Activated naive CD4-positive, alpha-beta T cell treated with anti-CD3 and anti-CD28 coated beads, Interleukin-2, amount 50 U/mL, for 72 hours (primary cell): ENCODE measurements around the gene BEND3. TPM values are rescaled to one million over a fixed set of nuclear protein-coding genes. Genes with fewer than 3 reads are reported as not detected.
A peak's percentile ranks its signal among the peaks of the same experiment; 100 is the strongest.
"Not testable (repeated sequence)": the region's sequence is repeated elsewhere in the genome, so short reads cannot be mapped to it uniquely, and the experiment has no call there.

Experiments
- ATAC-seq, 2 donors: fragments of 150-1000 bp; cut with Tn5 transposase; 2 replicates each; pipeline ENCODE4 v1.10.0; 2021; ENCODE audit warnings: mild to moderate bottlenecking in 2 of 2, moderate library complexity in 2 of 2
- DNase-seq, 2 donors: peaks; one replicate each; pipeline ENCODE4 v3.0.0; 2021 to 2022; ENCODE audit warnings: low spot score in 2 of 2
- H3K27ac Mint-ChIP-seq, 2 donors: one replicate each; pipeline ENCODE4 v1.8.0; 2022; ENCODE audit warnings: mild to moderate bottlenecking in 2 of 2, mixed read lengths in 2 of 2
- H3K36me3 Mint-ChIP-seq, 2 donors: one replicate each; pipeline ENCODE4 v1.8.0; 2022; ENCODE audit warnings: mixed read lengths in 2 of 2
- H3K9me3 Mint-ChIP-seq, 2 donors: one replicate each; pipeline ENCODE4 v1.8.0; 2022; ENCODE audit warnings: mixed read lengths in 2 of 2
- total RNA-seq, 2 donors: library from RNA; stranded (reverse); gene quantifications; one replicate each; pipeline ENCODE4 v1.2.3, GENCODE V29; 2022

Gene BEND3
- 1 to 10 TPM; 4.0 to 5.2 TPM for total RNA-seq

DNA sequence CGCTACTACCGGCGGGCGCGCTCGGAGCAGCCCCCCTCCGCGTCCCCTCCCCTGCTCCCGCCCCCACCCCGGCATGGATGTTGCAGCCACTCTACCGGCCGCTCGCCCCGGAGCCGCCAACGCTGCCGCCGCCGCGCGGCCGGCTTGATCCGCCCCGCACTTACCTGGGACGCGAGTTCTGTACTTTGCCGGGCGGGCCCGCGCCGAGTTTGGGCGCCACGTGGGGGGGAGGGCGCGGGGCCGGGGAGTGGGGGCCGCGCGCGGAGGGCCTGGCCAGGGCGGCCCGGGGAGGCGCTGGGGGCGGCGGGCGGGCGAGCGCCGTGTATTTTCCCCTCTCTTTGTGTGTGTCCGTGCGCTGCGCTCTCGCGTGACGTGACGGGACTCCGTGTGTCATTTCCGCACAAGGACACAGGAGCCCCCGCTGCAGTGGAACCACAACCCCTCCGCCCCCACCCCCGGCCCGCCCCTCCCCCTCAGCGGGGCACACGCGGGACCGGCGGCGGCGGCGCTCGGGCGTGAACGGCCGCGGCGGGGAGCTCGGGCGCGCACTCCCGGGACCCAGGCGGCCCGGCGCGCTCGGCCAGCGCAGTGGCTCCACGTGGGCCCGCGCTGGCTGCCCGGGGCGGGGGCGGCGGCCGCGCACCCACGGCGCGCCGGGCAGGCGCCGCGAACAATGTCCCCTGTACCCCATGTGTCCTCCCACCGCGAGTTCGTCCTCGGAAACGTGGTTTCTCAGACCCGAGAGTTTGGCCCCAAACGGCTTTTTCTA, at the start of gene BEND3:
Gene BEND3, minus strand, starts transcription at position 590 of the 769 bp plus-strand sequence. CDS start 16,230 bp downstream, outside the sequence.
- no peaks in the 10 kb centered on the region for H3K9me3 Mint-ChIP-seq
- peaks cover 0 to 4% of the 10 kb centered on the region in 2 donors for H3K36me3 Mint-ChIP-seq
- DNase-seq = peak in 1 of 2 donors; percentile 41
- H3K27ac Mint-ChIP-seq = peak within 1 kb of the TSS in 1 of 2 donors; percentile 81
- ATAC-seq = peak; percentile 37 to 39

DNA sequence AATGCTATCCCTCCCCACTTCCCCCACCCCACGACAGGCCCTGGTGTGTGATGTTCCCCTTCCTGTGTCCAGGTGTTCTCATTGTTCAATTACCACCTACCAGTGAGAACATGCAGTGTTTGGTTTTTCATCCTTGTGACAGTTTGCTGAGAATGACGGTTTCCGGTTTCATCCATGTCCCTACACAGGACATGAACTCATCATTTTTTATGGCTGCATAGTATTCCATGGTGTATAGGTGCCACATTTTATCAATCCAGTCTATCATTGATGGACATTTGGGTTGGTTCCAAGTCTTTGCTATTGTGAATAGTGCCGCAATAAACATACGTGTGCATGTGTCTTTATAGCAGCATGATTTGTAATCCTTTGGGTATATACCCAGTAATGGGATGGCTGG, 49.0 kb upstream of the BEND3 start:
- H3K36me3 Mint-ChIP-seq, ATAC-seq, H3K27ac Mint-ChIP-seq, DNase-seq: not testable (repeated sequence)
- H3K9me3 Mint-ChIP-seq = peaks cover 0 to 11% of the 10 kb centered on the region in 2 donors

DNA sequence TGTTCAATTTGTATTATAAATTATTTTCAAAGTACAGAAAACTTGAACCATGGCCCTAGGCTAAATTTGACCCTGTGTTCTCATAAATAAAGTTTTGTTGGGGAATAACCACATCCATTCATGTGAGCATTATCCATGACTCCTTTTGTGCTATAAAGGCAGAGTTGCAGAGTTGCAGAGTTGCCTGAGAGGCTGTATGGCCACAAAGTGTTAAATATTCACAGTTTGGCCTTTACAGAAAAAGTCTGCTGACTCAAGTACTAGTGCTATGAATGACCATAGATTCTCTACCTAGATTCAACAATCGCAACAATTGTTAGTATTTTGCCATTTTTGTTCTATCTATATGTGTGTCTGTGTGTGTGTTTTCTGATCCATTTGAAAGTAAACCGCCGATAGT, 46.2 kb upstream of the BEND3 start:
- no peak for DNase-seq
- no peak for ATAC-seq
- Mint-ChIP-seq H3K9me3 (no peaks in the 10 kb centered on the region), H3K36me3 (no peaks in the 10 kb centered on the region), H3K27ac (peak overlapping the region in 1 of 2 donors; percentile 22)

DNA sequence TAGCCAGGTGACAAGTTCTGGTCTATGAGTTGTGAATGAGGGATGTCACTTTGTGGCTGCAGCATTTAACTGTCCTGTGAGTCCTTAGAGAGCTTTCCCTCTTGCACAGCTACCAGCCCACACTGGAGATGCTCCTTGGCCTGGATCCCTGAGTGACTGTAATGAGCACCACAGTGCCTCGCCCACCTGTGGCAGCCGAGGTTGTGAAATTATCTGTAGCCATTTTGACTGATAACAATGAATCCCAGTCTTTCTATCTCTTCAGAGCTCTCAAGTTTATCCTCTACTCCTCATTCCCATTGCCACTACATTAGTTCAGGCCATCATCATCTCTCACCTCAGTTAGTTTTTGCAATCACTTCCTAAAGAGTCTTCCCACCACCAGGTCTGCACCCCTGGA, 41.3 kb upstream of the BEND3 start:
- no peak for ATAC-seq
- no peaks in the 10 kb centered on the region for H3K36me3 Mint-ChIP-seq
- no peaks in the 10 kb centered on the region for H3K9me3 Mint-ChIP-seq
- no peak for DNase-seq
- H3K27ac Mint-ChIP-seq = no peak overlapping the region

DNA sequence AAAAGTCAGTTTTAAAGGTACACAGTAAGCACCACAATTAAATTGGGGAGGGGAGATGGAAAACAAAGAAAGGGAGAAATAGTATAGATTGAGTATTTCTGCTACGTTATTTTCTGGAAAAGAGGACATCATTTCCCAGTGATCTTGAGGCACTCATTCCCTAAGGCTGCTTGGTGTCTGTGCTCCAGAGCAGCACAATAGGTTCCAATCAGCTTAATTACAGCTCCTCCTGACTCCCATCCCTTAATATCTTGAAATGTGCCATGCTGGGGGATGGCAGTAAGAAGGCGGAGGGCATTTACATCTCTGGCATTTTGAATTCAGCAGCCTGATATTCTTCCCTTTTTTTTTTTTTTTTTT, 39.5 kb upstream of the BEND3 start:
- no peak for ATAC-seq
- no peak for DNase-seq

DNA sequence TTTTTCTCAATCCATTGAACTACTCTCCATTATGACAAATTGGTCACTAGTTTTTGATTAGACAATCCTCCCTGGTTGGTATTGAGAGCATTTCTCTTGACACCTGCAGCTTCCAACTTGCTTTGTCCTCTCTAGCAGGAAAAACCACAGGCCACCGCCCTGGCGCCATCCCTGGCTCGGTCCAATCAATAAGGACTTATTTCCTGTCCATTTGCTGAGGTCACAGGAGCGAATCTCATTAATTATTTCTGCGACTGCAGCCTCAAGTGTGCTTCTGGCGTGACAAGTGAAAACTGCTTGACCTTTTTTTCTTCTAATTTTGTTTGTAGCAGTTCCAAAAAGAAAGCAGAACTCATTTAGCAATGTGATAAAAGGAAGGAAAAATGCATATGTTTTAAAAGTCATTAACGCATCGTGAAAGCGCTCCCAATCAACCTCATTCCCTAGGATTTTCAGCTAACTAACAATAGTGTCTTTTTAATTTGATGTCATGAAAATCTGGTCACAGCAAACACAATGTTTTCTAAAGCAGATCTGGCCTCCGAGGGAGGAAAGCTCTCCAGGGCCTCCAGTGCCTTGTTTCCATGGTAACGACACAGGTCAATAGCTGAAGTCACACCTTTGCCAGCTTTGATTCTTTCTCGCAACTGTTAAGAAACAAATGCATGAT, 39.0 kb upstream of the BEND3 start:
- no peaks in the 10 kb centered on the region for H3K9me3 Mint-ChIP-seq
- no peak for ATAC-seq
- DNase-seq = no peak
- H3K27ac Mint-ChIP-seq = no peak overlapping the region
- no peaks in the 10 kb centered on the region for H3K36me3 Mint-ChIP-seq

More for the DNA sequence above, 39.5 kb upstream of the BEND3 start:
- Mint-ChIP-seq H3K9me3 (no peaks in the 10 kb centered on the region), H3K36me3 (no peaks in the 10 kb centered on the region), H3K27ac (no peak overlapping the region)

DNA sequence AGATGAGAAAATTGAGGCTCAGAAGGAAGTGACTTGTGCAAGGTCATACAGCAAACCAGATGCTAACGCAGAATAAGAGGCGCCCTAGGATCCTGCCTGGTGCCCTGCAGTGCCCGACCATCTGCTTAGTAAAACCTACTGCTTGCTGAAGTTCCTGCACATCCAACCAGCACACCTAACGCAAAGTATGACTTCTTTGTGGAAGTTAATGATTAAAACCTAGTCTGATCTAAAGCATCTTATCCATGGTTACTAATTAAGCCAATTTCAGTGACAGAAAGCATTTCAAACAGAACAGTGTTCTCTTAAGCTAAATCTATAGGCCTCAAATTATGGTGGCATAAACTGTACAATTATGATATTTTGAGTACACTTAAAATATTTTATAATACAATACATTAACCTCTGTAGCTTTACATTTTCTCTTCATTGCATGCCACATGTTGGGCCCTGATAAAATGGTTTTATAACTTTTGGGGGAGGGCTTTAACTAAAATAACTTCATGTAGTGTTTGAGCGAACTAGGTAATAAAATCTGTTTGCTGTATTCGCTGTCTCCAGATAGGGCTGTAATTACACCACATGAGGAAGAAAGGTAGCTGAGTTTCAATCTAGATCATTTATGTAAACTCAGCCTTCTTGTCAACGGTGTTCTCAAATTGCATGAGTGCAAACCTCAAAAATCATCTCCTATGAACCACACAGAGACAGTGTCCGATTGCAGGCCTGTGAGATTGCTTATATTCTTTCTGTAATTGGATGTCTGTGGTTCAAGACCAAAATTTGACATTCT, 37.5 kb upstream of the BEND3 start:
- ATAC-seq (no peak), DNase-seq (no peak)
- Mint-ChIP-seq H3K9me3 (no peaks in the 10 kb centered on the region), H3K36me3 (no peaks in the 10 kb centered on the region), H3K27ac (no peak overlapping the region)

DNA sequence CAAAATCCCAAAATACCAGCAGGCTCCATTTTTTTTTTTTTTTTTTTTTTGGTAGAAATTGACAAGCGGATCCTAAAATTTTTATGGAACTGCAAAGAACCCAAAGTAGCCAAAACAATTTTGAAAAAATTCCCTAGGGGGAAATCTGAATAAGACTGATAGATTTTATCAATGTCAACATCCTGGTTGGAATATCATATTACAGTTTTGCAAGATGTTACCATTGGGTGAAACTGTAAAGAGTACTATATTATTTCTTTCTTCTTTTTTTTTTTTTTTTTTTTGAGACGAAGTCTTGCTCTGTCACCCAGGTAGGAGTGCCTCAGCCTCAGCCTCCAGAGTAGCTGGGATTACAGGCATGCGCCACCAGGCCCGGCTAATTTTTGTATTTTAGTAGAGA, 29.4 kb upstream of the BEND3 start:
- no peak overlapping the region for H3K27ac Mint-ChIP-seq
- H3K36me3 Mint-ChIP-seq = no peaks in the 10 kb centered on the region
- H3K9me3 Mint-ChIP-seq = no peaks in the 10 kb centered on the region
- ATAC-seq = no peak
- DNase-seq = no peak

DNA sequence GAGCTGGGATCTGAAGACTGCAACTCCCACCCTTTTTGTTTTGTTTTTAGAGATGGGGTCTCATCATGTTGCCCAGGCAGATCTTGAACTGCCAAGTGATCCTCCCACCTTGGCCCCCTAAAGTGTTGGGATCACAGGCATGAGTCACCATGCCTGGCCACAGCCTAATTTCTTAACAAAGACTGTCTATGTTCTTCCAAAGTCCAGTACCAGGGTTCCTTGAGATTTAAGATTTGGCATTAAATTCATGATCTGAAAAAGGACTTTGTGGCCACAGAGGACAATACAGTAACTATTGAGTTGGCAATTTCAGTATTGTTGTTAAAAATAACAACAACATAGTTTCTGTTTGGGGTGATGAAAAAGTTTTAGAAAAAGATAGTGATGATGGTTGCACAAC, 28.7 kb upstream of the BEND3 start:
- no peak overlapping the region for H3K27ac Mint-ChIP-seq
- H3K36me3 Mint-ChIP-seq = no peaks in the 10 kb centered on the region
- no peaks in the 10 kb centered on the region for H3K9me3 Mint-ChIP-seq
- DNase-seq (no peak), ATAC-seq (no peak)

DNA sequence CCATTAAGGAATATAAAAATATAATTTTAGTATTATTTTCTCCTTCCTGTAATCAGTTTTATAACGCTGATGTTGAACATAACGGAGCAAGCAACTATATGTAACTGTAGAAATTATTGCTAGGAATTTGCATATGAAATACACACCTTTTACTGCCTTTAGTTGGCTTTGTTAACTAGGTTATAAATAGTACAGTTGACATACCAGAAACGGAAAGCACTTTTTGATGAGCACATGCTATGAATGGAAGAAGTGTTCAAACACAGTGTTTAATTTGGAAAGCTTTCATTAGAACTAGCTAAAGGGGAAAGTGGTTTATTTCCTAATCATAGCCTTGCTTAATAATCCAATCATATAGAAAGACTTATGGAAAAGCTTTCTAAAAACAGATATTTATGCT, 25.3 kb upstream of the BEND3 start:
- DNase-seq = no peak
- no peak for ATAC-seq
- H3K36me3 Mint-ChIP-seq = no peaks in the 10 kb centered on the region
- H3K9me3 Mint-ChIP-seq = no peaks in the 10 kb centered on the region
- H3K27ac Mint-ChIP-seq = no peak overlapping the region

DNA sequence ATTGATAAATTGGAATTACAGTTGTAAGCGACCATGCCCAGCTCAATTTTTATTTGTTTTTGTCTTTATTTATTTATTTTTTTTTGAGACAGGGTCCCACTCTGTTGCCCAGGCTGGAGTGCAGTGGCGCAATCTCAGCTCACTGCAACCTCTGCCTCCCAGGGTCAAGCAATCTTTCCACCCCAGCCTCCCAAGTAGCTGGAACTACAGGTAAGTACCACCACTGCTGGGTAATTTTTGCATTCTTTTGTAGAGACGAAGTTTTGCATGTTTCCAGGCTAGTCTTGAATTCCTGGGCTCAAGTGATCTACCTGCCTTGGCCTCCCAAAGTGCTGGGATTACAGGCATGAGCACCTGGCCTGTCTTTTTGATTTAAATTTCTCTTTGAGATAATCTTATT, 21.0 kb upstream of the BEND3 start:
- not testable (repeated sequence) for DNase-seq, H3K9me3 Mint-ChIP-seq, H3K27ac Mint-ChIP-seq, ATAC-seq, H3K36me3 Mint-ChIP-seq

DNA sequence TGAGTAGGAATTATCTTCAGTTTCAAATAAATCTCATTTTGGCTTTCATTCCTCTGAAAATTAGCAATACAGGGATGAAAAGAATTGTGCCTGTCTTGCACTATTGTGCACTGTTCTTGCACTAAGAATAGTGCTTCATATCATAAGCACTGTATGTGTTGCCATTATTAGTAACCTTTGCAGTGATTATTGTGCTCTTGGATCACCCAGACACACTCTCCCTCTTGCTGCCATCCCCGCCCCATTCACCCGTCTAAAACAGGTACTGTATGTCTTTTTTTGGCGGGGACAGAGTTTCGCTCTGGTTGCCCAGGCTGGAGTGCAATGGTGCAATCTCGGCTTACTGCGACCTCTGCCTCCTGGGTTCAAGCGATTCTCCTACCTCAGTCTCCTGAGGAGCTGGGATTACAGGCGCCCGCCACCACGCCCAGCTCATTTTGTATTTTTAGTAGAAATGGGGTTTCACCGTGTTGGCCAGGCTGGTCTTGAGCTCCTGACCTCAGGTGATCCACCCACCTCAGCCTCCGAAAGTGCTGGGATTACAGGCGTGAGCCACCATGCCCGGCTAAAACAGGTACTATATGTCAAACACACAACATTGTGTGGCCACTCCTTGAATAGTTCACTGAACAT, 19.8 kb upstream of the BEND3 start:
- H3K36me3 Mint-ChIP-seq, H3K9me3 Mint-ChIP-seq, DNase-seq, ATAC-seq, H3K27ac Mint-ChIP-seq: not testable (repeated sequence)

DNA sequence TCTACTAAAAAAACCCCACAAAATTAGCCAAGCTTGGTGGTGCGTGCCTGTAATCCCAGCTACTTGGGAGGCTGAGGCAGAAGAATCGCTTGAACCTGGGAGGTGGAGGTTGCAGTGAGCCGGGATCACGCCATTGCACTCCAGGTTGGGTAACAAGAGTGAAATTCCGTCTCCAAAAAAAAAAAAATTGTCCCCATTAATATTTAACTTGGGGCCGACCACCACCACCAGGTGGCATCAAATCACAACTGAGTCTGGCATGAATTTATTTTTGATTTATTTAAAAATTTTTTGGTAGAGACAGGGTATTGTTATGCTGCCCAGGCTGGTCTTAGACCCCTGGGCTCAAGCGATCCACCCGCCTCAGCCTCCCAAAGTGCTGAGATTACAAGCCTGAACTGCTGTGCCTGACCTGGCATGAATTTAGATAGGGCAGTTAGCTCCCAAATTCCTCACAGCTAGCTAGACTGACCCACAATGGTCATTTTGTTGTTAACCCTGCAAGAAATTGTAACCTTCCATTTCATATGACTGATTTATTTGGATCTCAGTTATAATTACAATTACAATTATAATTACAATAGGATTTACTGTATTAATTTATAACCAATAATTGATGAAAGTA, 17.1 kb upstream of the BEND3 start:
- ATAC-seq = no peak
- Mint-ChIP-seq H3K36me3 (no peaks in the 10 kb centered on the region), H3K27ac (no peak overlapping the region), H3K9me3 (no peaks in the 10 kb centered on the region)
- DNase-seq = peak in 1 of 2 donors; percentile 16

DNA sequence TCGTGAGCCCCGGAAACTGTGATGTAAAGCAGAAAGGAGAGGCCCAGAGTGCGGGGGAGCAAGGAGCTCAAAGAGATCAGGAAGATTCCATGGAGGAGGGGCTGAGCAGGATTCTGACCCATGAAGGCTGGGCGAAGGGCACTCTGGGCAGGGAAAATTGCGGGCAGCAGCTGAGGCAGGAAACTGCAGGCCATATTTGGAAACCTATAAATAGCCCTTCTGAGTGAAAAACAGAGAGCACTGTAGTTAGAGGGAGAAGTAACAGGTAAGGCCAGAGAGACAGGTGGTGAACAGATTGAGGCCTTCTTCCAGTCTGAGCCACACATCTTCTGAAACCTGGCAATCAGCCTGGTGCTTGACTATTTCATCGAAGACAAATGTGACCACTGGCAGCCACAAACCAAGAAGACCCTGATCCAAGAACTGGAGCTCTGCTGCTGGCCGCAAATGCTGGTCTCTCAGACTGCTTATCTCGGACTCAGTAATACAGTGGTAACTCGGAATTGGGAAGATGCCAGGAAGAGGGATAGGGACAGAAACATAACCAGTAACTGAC, 14.1 kb upstream of the BEND3 start:
- ATAC-seq = no peak
- no peaks in the 10 kb centered on the region for H3K9me3 Mint-ChIP-seq
- no peaks in the 10 kb centered on the region for H3K36me3 Mint-ChIP-seq
- no peak for DNase-seq
- H3K27ac Mint-ChIP-seq = peak overlapping the region in 1 of 2 donors; percentile 25

DNA sequence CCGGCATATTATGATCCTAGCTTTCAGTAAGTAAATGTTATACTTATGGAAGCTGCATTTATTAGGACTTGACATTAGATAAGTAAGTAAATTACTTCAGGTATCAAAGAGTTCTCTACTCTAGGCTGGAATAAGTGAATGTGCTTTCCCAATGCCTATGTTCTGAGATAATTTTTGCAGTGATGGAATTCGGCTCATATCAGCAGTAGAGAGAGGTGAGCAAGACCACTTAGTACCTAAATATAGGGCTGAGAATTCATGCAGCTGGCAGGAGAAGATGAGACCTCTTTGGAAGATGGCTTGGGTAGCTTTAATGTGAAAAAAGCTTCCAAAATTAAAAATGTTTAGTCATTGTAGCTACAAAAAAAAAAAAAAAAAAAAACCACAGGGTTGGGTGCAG, 13.3 kb upstream of the BEND3 start:
- DNase-seq (no peak), ATAC-seq (no peak)
- Mint-ChIP-seq H3K36me3 (no peaks in the 10 kb centered on the region), H3K9me3 (no peaks in the 10 kb centered on the region), H3K27ac (no peak overlapping the region)

DNA sequence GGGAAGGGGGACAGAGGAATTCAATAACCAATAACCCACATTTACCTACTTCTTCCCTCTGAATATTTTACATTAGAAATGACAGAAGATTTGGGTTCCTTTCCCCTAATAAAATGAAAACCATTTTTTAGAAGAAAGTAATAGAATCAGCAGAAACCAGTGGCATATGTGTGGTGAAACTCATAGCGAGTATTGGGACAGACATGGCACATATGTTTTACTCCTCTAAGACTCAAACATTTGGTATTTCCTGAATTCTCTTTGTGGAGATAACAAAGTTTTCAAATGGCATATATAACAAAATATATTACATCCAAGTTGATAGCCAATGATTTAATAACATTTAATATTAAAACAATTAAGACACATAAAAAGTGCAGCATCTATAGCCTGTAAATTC, 12.9 kb upstream of the BEND3 start:
- Mint-ChIP-seq H3K36me3 (no peaks in the 10 kb centered on the region), H3K27ac (no peak overlapping the region), H3K9me3 (no peaks in the 10 kb centered on the region)
- DNase-seq (no peak), ATAC-seq (no peak)
